Natural killer cell (primary cell): ENCODE results near the gene CHMP2A. TPM values are rescaled to one million over a fixed set of nuclear protein-coding genes. Genes with fewer than 3 reads are reported as not detected.

Experiments used
- ATAC-seq, 3 donors: fragments of 150-1000 bp in 2 of 3; fragments of 200-7000 bp in 1 of 3; cut with Tn5 transposase; 1 replicate in 1 of 3; 2 replicates in 2 of 3; pipeline ENCODE4 v1.10.0; 2021; ENCODE audit warnings: mild to moderate bottlenecking in 2 of 3, moderate library complexity in 2 of 3
- DNase-seq, 2 donors: peaks; one replicate each; pipeline versions ENCODE4 v3.0.0 to v3.0.0-alpha.2; 2013 to 2021; ENCODE audit warnings: mixed read lengths in 1 of 2
- H3K27ac ChIP-seq: one replicate; pipeline ENCODE4 v1.5.1; 2013; ENCODE audit warnings: mild to moderate bottlenecking, low read length
- H3K27me3 ChIP-seq: one replicate; pipeline ENCODE4 v1.6.1; 2013; ENCODE audit warnings: low read length; ENCODE audit not compliant: control insufficient read depth, insufficient read depth
- H3K36me3 ChIP-seq: one replicate; pipeline ENCODE4 v1.6.1; 2013; ENCODE audit warnings: low read length; ENCODE audit not compliant: control insufficient read depth, insufficient read depth
- H3K4me1 ChIP-seq: one replicate; pipeline ENCODE4 v1.6.1; 2013; ENCODE audit warnings: low read length; ENCODE audit not compliant: control insufficient read depth, insufficient read depth
- H3K4me3 ChIP-seq: one replicate; pipeline ENCODE4 v1.5.1; 2013; ENCODE audit warnings: low read length
- H3K9me3 ChIP-seq: one replicate; pipeline ENCODE4 v1.6.1; 2013; ENCODE audit warnings: low read length; ENCODE audit not compliant: control insufficient read depth, insufficient read depth
- H3K27ac Mint-ChIP-seq, 2 donors: one replicate each; pipeline ENCODE4 v1.8.0; 2022; ENCODE audit warnings: mild to moderate bottlenecking in 2 of 2, mixed read lengths in 2 of 2, moderate library complexity in 1 of 2
- H3K27me3 Mint-ChIP-seq, 2 donors: one replicate each; pipeline ENCODE4 v1.8.0; 2022; ENCODE audit warnings: low read depth in 2 of 2, mixed read lengths in 2 of 2
- H3K36me3 Mint-ChIP-seq: one replicate; pipeline ENCODE4 v1.8.0; 2022; ENCODE audit warnings: mixed read lengths
- H3K4me1 Mint-ChIP-seq, 2 donors: one replicate each; pipeline ENCODE4 v1.8.0; 2022; ENCODE audit warnings: mixed read lengths in 2 of 2
- H3K4me3 Mint-ChIP-seq: one replicate; pipeline ENCODE4 v1.8.0; 2022; ENCODE audit warnings: mild to moderate bottlenecking, moderate library complexity, mixed read lengths
- H3K9me3 Mint-ChIP-seq, 2 donors: one replicate each; pipeline ENCODE4 v1.8.0; 2022; ENCODE audit warnings: mixed read lengths in 2 of 2
- CTCF ChIP-seq: fragments of 200-600 bp; IDR thresholded peaks from one replicate; pipeline ENCODE4 v1.8.0; 2022; ENCODE audit warnings: antibody characterized with exemption
- WGBS: methylation state at CpG from one replicate; pipeline ENCODE4 v1.1.7; 2013; ENCODE audit warnings: missing lambda C conversion rate; ENCODE audit not compliant: insufficient coverage; 5-methylcytosine and 5-hydroxymethylcytosine counted together
- intact Hi-C: fragments of 100-400 bp; cut with micrococcal nuclease; formaldehyde crosslinking; loops from one replicate; pipeline ENCODE4 v1.14.2; 2022
- total RNA-seq, 4 donors: library from RNA; stranded (reverse); fragments of 120-200 nt in 1 of 4; gene quantifications; one replicate each; pipeline versions ENCODE4 v1.2.3 to v1.2.4, GENCODE V29; 2013 to 2022

CHMP2A gene
- total RNA-seq, 3 donors from 2014 or later (not counting 1 experiment from before 2014, with no cell fraction given), result 82.7 to 95.7 (median 94.7) TPM

- H3K36me3 ChIP-seq, result peaks cover 16% of the 10 kb centered on the region
- H3K9me3 ChIP-seq, result no peaks in the 10 kb centered on the region
- intact Hi-C loops, result no loop called here
- H3K4me3 Mint-ChIP-seq, result peak overlapping the region; percentile 76
- no peak for TF ChIP-seq CTCF
- WGBS, result 93% methylated on average over 9 of the region's 10 CpGs
- H3K27me3 ChIP-seq, result no peaks in the 10 kb centered on the region
- H3K27me3 Mint-ChIP-seq, result no peaks in the 10 kb centered on the region
- DNase-seq (no peak), ATAC-seq (no peak)
- peaks cover 34% of the 10 kb centered on the region for H3K4me1 ChIP-seq
- H3K9me3 Mint-ChIP-seq, result no peaks in the 10 kb centered on the region
- peak overlapping the region; percentile 76 to 85 for H3K27ac Mint-ChIP-seq
- H3K36me3 Mint-ChIP-seq, result no peaks in the 10 kb centered on the region
- peak overlapping the region; percentile 64 for H3K27ac ChIP-seq
- no peak overlapping the region for H3K4me3 ChIP-seq
- peaks cover 3 to 34% of the 10 kb centered on the region in 2 donors for H3K4me1 Mint-ChIP-seq
Observed at GRCh38 chr19:58513213-58513693, 41.7 kb downstream of the CHMP2A start.

- Mint-ChIP-seq H3K27ac (peak within 1 kb of the TSS in 1 of 2 donors; percentile 35), H3K27me3 (no peaks in the 10 kb centered on the region), H3K36me3 (no peaks in the 10 kb centered on the region), H3K4me1 (peaks cover 0 to 22% of the 10 kb centered on the region in 2 donors), H3K9me3 (peaks cover 3 to 4% of the 10 kb centered on the region in 2 donors), H3K4me3 (no peak within 1 kb of the TSS)
- ATAC-seq, result no peak
- no peak for DNase-seq
- Histone ChIP-seq H3K4me1 (peaks cover 24% of the 10 kb centered on the region), H3K36me3 (peaks cover 10% of the 10 kb centered on the region), H3K9me3 (peaks cover 6% of the 10 kb centered on the region), H3K27me3 (no peaks in the 10 kb centered on the region), H3K27ac (no peak within 1 kb of the TSS), H3K4me3 (no peak within 1 kb of the TSS)
- no peak for TF ChIP-seq CTCF
- 96% methylated on average over 25 of the region's 25 CpGs for WGBS
- intact Hi-C loops, result no loop called here
Observed at GRCh38 chr19:58511353-58512208, 43.3 kb downstream of the CHMP2A start, which contains the start of gene SLC27A5. Gene SLC27A5 (minus strand): TSS chr19:58511992. CDS start chr19:58511955, 37 bp downstream.

GRCh38 chr19:58510084-58510862 is 44.6 kb downstream of the CHMP2A start:
- ATAC-seq, result no peak
- H3K27ac Mint-ChIP-seq, result no peak overlapping the region

More at GRCh38 chr19:58510084-58510862, 44.6 kb downstream of the CHMP2A start:
- no peaks in the 10 kb centered on the region for H3K36me3 ChIP-seq
- no peak overlapping the region for H3K4me3 ChIP-seq
- Mint-ChIP-seq H3K4me1 (peaks cover 0 to 15% of the 10 kb centered on the region in 2 donors), H3K9me3 (peaks cover 3 to 4% of the 10 kb centered on the region in 2 donors), H3K36me3 (no peaks in the 10 kb centered on the region), H3K4me3 (no peak overlapping the region), H3K27me3 (no peaks in the 10 kb centered on the region)
- peaks cover 7% of the 10 kb centered on the region for H3K9me3 ChIP-seq
- H3K27me3 ChIP-seq, result no peaks in the 10 kb centered on the region
- no peak for DNase-seq
- H3K4me1 ChIP-seq, result peaks cover 18% of the 10 kb centered on the region
- TF ChIP-seq CTCF, result no peak
- no peak overlapping the region for H3K27ac ChIP-seq
- 89% methylated on average over 8 of the region's 8 CpGs for WGBS
- intact Hi-C loops, result no loop called here
